ENCODE measurements around the gene DFFA.

GRCh38 chr1:10428984-10429383, 43.3 kb downstream of the DFFA start:
- TF ChIP-seq CTCF (IDR thresholded peaks at IDR 0.05; ENCODE audit: insufficient read depth, low read length, poor library complexity, severe bottlenecking) (no peak), EZH2phosphoT487 (conservative IDR thresholded peaks at IDR 0.05; ENCODE audit: low read length) (no peak)

All from SU-DHL-6 (cell line).